GM18907 (cell line): ENCODE measurements around the gene LPIN3.

Experiments
- ATAC-seq: cut with Tn5 transposase; IDR thresholded peaks from one replicate; pipeline ENCODE4 v1.9.1; 2021; ENCODE audit warnings: mild to moderate bottlenecking, moderate library complexity; ENCODE audit not compliant: unreplicated experiment

The LPIN3 gene

GRCh38 chr20:41365777-41366545 lies 25.3 kb downstream of the LPIN3 start:
- no peak for ATAC-seq

- ATAC-seq: no peak
Measured at GRCh38 chr20:41366546-41367392, 26.1 kb downstream of the LPIN3 start, which contains the start of gene EMILIN3. Gene EMILIN3, minus strand, starts transcription at chr20:41366818. Its CDS starts 184 bp downstream, at chr20:41366634.

GRCh38 chr20:41367393-41367695 lies 26.7 kb downstream of the LPIN3 start:
- ATAC-seq: no peak

GRCh38 chr20:41367956-41368355 lies 27.3 kb downstream of the LPIN3 start:
- ATAC-seq: no peak

GRCh38 chr20:41369673-41370072 lies 29.1 kb downstream of the LPIN3 start:
- no peak for ATAC-seq

GRCh38 chr20:41370176-41370575 lies 29.6 kb downstream of the LPIN3 start:
- ATAC-seq: no peak

- ATAC-seq: no peak
Measured at GRCh38 chr20:41371371-41371770, 30.8 kb downstream of the LPIN3 start.

- no peak for ATAC-seq
Measured at GRCh38 chr20:41373251-41373783, 32.7 kb downstream of the LPIN3 start.

GRCh38 chr20:41373931-41374920 lies 33.6 kb downstream of the LPIN3 start:
- ATAC-seq: no peak

GRCh38 chr20:41375846-41376245 lies 35.2 kb downstream of the LPIN3 start:
- no peak for ATAC-seq

GRCh38 chr20:41376349-41376748 lies 35.7 kb downstream of the LPIN3 start:
- ATAC-seq: no peak

- no peak for ATAC-seq
Measured at GRCh38 chr20:41377275-41377674, 36.7 kb downstream of the LPIN3 start.

- no peak for ATAC-seq
Measured at GRCh38 chr20:41379551-41379950, 38.9 kb downstream of the LPIN3 start.

- no peak for ATAC-seq
Measured at GRCh38 chr20:41380551-41381193, 40.1 kb downstream of the LPIN3 start.

GRCh38 chr20:41382791-41383305 lies 42.2 kb downstream of the LPIN3 start:
- no peak for ATAC-seq

GRCh38 chr20:41386502-41387427 lies 46.1 kb downstream of the LPIN3 start:
- no peak for ATAC-seq

- no peak for ATAC-seq
Measured at GRCh38 chr20:41387444-41387851, 46.8 kb downstream of the LPIN3 start.

GRCh38 chr20:41390889-41391288 lies 50.3 kb downstream of the LPIN3 start:
- ATAC-seq: no peak

GRCh38 chr20:41391587-41392001 lies 51.0 kb downstream of the LPIN3 start:
- ATAC-seq: no peak
